ENCODE measurements around the gene SAFB2. TPM values are rescaled to one million over a fixed set of nuclear protein-coding genes. Genes with fewer than 3 reads are reported as not detected.

The SAFB2 gene
- polyA plus RNA-seq, 1 donor from 2014 or later: 40.1 TPM

- Histone ChIP-seq H3K4me3 (ENCODE audit: low read length) (no peak overlapping the region), H3K9me3 (ENCODE audit: low read length) (no peaks in the 10 kb centered on the region), H3K9ac (ENCODE audit: low read length) (no peak overlapping the region), H3K27me3 (ENCODE audit: insufficient read depth, low read depth, low read length) (no peaks in the 10 kb centered on the region), H3K36me3 (ENCODE audit: insufficient read depth, low read length) (no peaks in the 10 kb centered on the region), H2AFZ (ENCODE audit: low read depth, low read length) (no peak overlapping the region), H3K4me2 (ENCODE audit: low read length) (no peak overlapping the region), H3K9me2 (ENCODE audit: insufficient read depth, low read length) (no peaks in the 10 kb centered on the region), H3F3A (ENCODE audit: insufficient read depth, low read length, poor library complexity, severe bottlenecking) (no peaks in the 10 kb centered on the region), H3K79me2 (replicated peaks; ENCODE audit: insufficient read depth, low read length) (no peaks in the 10 kb centered on the region), H4K20me1 (ENCODE audit: insufficient read depth) (no peaks in the 10 kb centered on the region), H3K27ac (ENCODE audit: low read length) (no peak overlapping the region)
- no peak for TF ChIP-seq REST (IDR thresholded peaks at IDR 0.05; ENCODE audit: borderline replicate concordance)
- TF ChIP-seq SMC3 (conservative IDR thresholded peaks at IDR 0.05; ENCODE audit: poor library complexity): no peak
- no peak for TF ChIP-seq POLR2AphosphoS5 (IDR thresholded peaks at IDR 0.05)
- TF ChIP-seq MXI1 (conservative IDR thresholded peaks at IDR 0.05; ENCODE audit: poor library complexity, severe bottlenecking): no peak
- no peak for TF ChIP-seq EZH2 (IDR thresholded peaks at IDR 0.05; ENCODE audit: borderline replicate concordance, insufficient read depth, low read length, poor library complexity, severe bottlenecking)
- TF ChIP-seq TAF1 (IDR thresholded peaks at IDR 0.05; ENCODE audit: low read depth): no peak
- no peak for TF ChIP-seq EP300 (conservative IDR thresholded peaks at IDR 0.05; ENCODE audit: poor library complexity, severe bottlenecking)
- no peak for TF ChIP-seq CTCF (IDR thresholded peaks at IDR 0.05; ENCODE audit: poor library complexity, severe bottlenecking)
Observed at GRCh38 chr19:5575590-5575989, 47.0 kb downstream of the SAFB2 start.

- Histone ChIP-seq H3K27me3 (ENCODE audit: insufficient read depth, low read depth, low read length) (no peaks in the 10 kb centered on the region), H3K9me2 (ENCODE audit: insufficient read depth, low read length) (no peaks in the 10 kb centered on the region), H3F3A (ENCODE audit: insufficient read depth, low read length, poor library complexity, severe bottlenecking) (no peaks in the 10 kb centered on the region), H3K4me3 (ENCODE audit: low read length) (no peak overlapping the region), H2AFZ (ENCODE audit: low read depth, low read length) (no peak overlapping the region), H4K20me1 (ENCODE audit: insufficient read depth) (no peaks in the 10 kb centered on the region), H3K4me2 (ENCODE audit: low read length) (no peak overlapping the region), H3K27ac (ENCODE audit: low read length) (no peak overlapping the region), H3K36me3 (ENCODE audit: insufficient read depth, low read length) (no peaks in the 10 kb centered on the region), H3K9ac (ENCODE audit: low read length) (no peak overlapping the region), H3K9me3 (ENCODE audit: low read length) (no peaks in the 10 kb centered on the region), H3K79me2 (replicated peaks; ENCODE audit: insufficient read depth, low read length) (no peaks in the 10 kb centered on the region)
- no peak for TF ChIP-seq SMC3 (conservative IDR thresholded peaks at IDR 0.05; ENCODE audit: poor library complexity)
- no peak for TF ChIP-seq MXI1 (conservative IDR thresholded peaks at IDR 0.05; ENCODE audit: poor library complexity, severe bottlenecking)
- no peak for TF ChIP-seq TAF1 (IDR thresholded peaks at IDR 0.05; ENCODE audit: low read depth)
- no peak for TF ChIP-seq REST (IDR thresholded peaks at IDR 0.05; ENCODE audit: borderline replicate concordance)
- TF ChIP-seq POLR2AphosphoS5 (IDR thresholded peaks at IDR 0.05): no peak
- TF ChIP-seq EZH2 (IDR thresholded peaks at IDR 0.05; ENCODE audit: borderline replicate concordance, insufficient read depth, low read length, poor library complexity, severe bottlenecking): no peak
Observed at GRCh38 chr19:5572556-5573286, 49.9 kb downstream of the SAFB2 start.
